Lower lobe of right lung (tissue), 2 donors: ENCODE data around the gene AK8. TPM values are rescaled to one million over a fixed set of nuclear protein-coding genes. Genes with fewer than 3 reads are reported as not detected.

Experiments used
- ATAC-seq, 2 donors: fragments of 200-7000 bp; cut with Tn5 transposase; one replicate each; pipeline ENCODE4 v1.9.1; 2020 to 2022; ENCODE audit warnings: mild to moderate bottlenecking in 2 of 2, moderate library complexity in 2 of 2
- DNase-seq: peaks from one replicate; pipeline ENCODE4 v3.0.0-alpha.2; 2020
- H3K27ac ChIP-seq: fragments of 200-600 bp; one replicate; pipeline ENCODE4 v1.8.0; 2022
- H3K27me3 ChIP-seq: fragments of 200-600 bp; one replicate; pipeline ENCODE4 v1.8.0; 2022; ENCODE audit warnings: low read depth
- H3K36me3 ChIP-seq: fragments of 200-600 bp; one replicate; pipeline ENCODE4 v1.8.0; 2022; ENCODE audit warnings: mild to moderate bottlenecking
- H3K4me1 ChIP-seq: fragments of 200-600 bp; one replicate; pipeline ENCODE4 v1.8.0; 2022
- H3K4me3 ChIP-seq: fragments of 200-600 bp; one replicate; pipeline ENCODE4 v1.8.0; 2022; ENCODE audit warnings: mild to moderate bottlenecking
- H3K9me3 ChIP-seq: fragments of 200-600 bp; one replicate; pipeline ENCODE4 v1.8.0; 2022
- intact Hi-C: fragments of 100-400 bp; cut with DNase I; formaldehyde crosslinking; loops from one replicate; pipeline ENCODE4 v1.11.0; 2022
- total RNA-seq: library from RNA; stranded (reverse); fragmentation: NEBNext Ultra II Directional; extraction: Animal tissue kit (Norgen Biotek cat#: 25700); gene quantifications from one replicate; pipeline ENCODE4 v1.2.1, GENCODE V29; 2021
- TF ChIP-seq, protein P1 (sequence below): fragments of 200-600 bp; IDR thresholded peaks from one replicate; pipeline ENCODE4 v1.8.0; 2022; ENCODE audit warnings: antibody characterized with exemption, mild to moderate bottlenecking
- donor health status: DM: no; HTN: yes; CAD: no; lungs with severe emphysema.

Gene AK8
- total RNA-seq, 1 donor from 2014 or later: 6.1 TPM

DNA sequence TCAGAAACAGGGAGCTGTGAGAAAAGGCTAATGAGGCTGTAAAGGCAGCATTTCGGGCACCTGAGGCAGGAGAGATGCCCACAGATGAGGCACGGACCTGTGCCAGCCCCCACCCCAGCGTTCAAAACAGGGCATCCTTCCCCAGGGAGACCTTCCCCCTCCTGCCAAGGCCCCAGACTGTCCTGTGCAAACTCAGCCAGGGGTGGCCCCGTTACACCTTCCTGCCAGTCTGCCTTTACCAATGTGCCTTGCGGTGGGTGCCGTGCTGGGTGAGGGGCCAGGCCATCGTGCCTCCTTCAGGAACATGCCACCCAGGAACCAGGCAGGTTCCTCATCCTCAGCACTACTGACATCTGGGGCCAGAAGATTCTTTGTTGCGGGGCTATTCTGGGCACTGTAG, 53.9 kb downstream of the AK8 start:
- Histone ChIP-seq H3K27me3 (no peaks in the 10 kb centered on the region), H3K4me3 (no peak overlapping the region), H3K36me3 (no peaks in the 10 kb centered on the region), H3K4me1 (no peaks in the 10 kb centered on the region), H3K27ac (no peak overlapping the region), H3K9me3 (no peaks in the 10 kb centered on the region)
- intact Hi-C loops: no loop called here
- DNase-seq (no peak), ATAC-seq (no peak)
- TF ChIP-seq, protein P1, sequence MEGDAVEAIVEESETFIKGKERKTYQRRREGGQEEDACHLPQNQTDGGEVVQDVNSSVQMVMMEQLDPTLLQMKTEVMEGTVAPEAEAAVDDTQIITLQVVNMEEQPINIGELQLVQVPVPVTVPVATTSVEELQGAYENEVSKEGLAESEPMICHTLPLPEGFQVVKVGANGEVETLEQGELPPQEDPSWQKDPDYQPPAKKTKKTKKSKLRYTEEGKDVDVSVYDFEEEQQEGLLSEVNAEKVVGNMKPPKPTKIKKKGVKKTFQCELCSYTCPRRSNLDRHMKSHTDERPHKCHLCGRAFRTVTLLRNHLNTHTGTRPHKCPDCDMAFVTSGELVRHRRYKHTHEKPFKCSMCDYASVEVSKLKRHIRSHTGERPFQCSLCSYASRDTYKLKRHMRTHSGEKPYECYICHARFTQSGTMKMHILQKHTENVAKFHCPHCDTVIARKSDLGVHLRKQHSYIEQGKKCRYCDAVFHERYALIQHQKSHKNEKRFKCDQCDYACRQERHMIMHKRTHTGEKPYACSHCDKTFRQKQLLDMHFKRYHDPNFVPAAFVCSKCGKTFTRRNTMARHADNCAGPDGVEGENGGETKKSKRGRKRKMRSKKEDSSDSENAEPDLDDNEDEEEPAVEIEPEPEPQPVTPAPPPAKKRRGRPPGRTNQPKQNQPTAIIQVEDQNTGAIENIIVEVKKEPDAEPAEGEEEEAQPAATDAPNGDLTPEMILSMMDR: no peak

DNA sequence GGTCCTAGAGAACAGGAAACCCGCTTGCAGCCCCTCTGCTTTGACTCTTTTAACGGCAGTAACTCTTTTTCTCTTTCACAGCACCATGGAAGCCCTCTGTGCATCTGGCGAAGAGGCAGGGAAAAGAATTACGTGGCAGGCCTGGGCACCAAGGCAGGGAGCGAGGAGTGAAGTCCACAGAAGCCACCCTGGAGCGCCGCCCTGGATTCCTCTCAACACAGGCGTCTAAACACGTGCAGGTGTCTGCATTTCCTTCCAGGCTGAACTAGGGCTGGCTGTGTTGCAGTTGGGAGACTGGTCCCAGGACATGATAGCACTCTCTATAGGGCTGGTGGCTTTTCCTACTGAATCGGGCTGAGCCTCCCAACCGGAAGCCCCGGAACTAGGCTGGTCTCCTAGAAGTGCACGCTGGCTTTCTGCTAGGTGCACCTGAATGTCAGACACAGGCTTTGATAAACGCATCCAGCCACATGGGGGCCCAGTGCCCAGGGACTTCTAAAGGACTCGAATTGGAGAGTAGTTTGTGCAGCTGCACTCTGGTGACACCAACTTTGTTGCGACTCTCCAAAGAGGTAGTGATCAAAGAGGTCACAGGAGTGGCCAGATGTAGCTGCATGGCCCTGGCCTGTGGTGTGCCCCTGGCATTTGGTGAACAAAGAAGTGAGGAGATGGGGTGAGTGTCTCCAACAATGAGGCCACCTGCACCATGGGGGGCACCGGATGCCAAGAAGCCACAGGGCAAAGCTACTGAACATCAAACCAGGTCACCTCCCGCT, 54.5 kb downstream of the AK8 start:
- H3K4me1 ChIP-seq: no peaks in the 10 kb centered on the region
- ATAC-seq: no peak
- no peak overlapping the region for H3K4me3 ChIP-seq
- intact Hi-C loops: no loop called here
- H3K27me3 ChIP-seq: no peaks in the 10 kb centered on the region
- H3K27ac ChIP-seq: no peak overlapping the region
- no peaks in the 10 kb centered on the region for H3K36me3 ChIP-seq
- no peaks in the 10 kb centered on the region for H3K9me3 ChIP-seq
- TF ChIP-seq, protein P1: no peak
- DNase-seq: no peak

DNA sequence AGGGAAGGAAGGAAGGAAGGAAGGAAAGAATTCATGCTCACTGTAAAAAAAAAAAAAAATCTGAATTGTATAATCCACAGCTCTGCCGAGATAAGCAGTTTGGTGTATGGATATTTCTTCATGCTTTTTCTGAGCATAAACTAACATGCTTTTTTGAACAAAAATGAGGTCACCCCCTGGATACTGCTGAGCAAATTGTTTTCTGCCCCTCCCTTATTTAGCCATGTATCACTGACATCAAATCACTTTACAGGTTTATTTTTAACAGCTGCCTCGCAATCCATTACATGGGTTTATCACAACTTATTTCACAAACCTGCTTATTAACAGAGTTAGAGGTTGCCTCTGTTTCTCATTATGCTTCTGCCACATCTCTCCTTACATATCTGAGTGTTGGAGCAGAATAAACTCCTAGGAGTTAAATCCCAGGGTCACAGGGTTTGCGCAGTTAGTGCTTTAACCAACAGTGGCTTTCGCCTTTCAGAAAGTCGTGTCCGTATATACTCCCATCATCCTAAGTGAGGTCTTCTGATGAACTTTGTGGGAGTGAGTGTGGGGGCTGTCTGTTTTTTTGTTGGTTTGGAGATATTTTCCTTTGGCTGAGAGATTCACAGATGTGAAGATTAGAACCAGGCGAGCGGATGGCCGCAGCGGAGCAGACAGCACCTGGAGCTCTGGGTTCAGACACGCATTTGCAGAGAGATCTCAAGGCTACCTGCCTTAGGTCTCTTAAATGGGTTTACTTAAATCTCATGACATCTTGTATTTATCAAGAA, 57.7 kb downstream of the AK8 start:
- intact Hi-C loops: no loop called here
- Histone ChIP-seq H3K9me3 (no peaks in the 10 kb centered on the region), H3K4me3 (no peak overlapping the region), H3K36me3 (no peaks in the 10 kb centered on the region), H3K4me1 (no peaks in the 10 kb centered on the region), H3K27ac (no peak overlapping the region), H3K27me3 (no peaks in the 10 kb centered on the region)
- ATAC-seq (no peak), DNase-seq (no peak)
- TF ChIP-seq, protein P1: no peak

DNA sequence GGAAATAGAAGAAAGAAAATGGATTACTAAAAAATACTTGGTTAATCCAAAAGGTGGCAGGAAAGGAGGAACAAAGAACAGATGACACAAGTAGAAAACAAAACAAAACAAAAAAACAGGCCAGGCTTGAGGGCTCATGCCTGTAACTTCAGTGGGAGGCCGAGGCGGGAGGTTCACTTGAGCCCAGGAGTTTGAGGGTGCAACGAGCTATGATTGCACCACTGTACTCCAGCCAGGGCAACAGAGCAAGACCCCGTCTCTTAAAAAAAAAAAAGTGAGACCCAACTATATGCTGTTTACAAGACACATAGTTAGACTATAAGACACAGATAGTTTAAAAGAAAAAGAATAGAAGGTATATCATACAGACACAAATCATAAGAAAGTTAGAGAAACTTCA, 59.5 kb downstream of the AK8 start:
- DNase-seq (no peak), ATAC-seq (no peak)
- Histone ChIP-seq H3K27ac (no peak overlapping the region), H3K9me3 (no peaks in the 10 kb centered on the region), H3K36me3 (no peaks in the 10 kb centered on the region), H3K27me3 (peaks cover 3% of the 10 kb centered on the region), H3K4me1 (no peaks in the 10 kb centered on the region), H3K4me3 (no peak overlapping the region)
- TF ChIP-seq, protein P1: no peak
- intact Hi-C loops: no loop called here

DNA sequence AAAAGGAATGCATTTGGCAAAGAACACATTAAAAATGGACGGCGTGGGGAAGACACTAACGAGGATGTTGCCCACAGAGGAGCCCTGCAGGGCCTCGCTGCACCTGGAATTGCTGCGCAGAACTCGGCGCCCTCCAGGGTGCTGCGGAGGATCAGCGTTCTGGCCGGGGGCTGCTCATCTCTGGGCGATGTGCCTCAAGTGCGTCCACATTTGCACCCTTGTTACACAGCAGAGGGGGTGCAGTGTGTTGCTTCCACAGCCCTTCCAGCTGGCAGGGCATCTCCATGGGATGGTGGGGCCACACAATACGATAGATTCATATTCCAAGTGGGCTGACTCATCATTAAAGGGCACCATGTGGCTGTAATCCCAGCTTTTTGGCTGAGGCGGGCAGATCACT, 63.1 kb downstream of the AK8 start:
- Histone ChIP-seq H3K4me1 (no peaks in the 10 kb centered on the region), H3K36me3 (no peaks in the 10 kb centered on the region), H3K4me3 (no peak overlapping the region), H3K9me3 (no peaks in the 10 kb centered on the region), H3K27me3 (peaks cover 3% of the 10 kb centered on the region), H3K27ac (no peak overlapping the region)
- ATAC-seq (no peak), DNase-seq (no peak)
- intact Hi-C loops: no loop called here
- TF ChIP-seq, protein P1: no peak
